H1 (cell line): ENCODE results near the gene ELFN1. TPM values are rescaled to one million over a fixed set of nuclear protein-coding genes. Genes with fewer than 3 reads are reported as not detected.

ENCODE experiments used
- HDAC2 ChIP-seq, 2 experiments: fragments of 300-600 bp in 1 of 2; sonication (generic) in 1 of 2; IDR thresholded peaks; 2 replicates each; pipeline ENCODE4 v1.6.1; 2011 to 2012; ENCODE audit warnings: low read depth in 2 of 2, low read length in 2 of 2, mild to moderate bottlenecking in 2 of 2, moderate library complexity in 2 of 2, borderline replicate concordance in 1 of 2, inconsistent platforms in 1 of 2
- SRF ChIP-seq: IDR thresholded peaks from 2 replicates; pipeline ENCODE4 v1.6.1; 2011; ENCODE audit warnings: mild to moderate bottlenecking, low read depth, low read length, moderate library complexity
- polyA plus RNA-seq, 7 experiments: library from polyadenylated mRNA; depleted of rRNA in 3 of 7; stranded (reverse) in 5 of 7; unstranded in 2 of 7; fragments of >200 nt in 5 of 7; fragments of 200-250 nt in 2 of 7; gene quantifications; 1 replicate in 5 of 7; 2 replicates in 1 of 7; 4 replicates in 1 of 7; pipeline versions ENCODE4 v1.2.1 to v1.2.3, GENCODE V29; 2011 to 2013; ENCODE audit warnings: missing spikeins in 2 of 7, mixed read lengths in 2 of 7
- total RNA-seq: library from RNA; stranded (reverse); fragmentation: NEBNext Ultra II Directional; extraction: Animal tissue kit (Norgen Biotek cat#: 25700); gene quantifications from 2 replicates; pipeline ENCODE4 v1.2.1, GENCODE V29; 2021

ELFN1 gene
- total and polyA plus RNA-seq, 2 of the 8 experiments (the other 6 are each of a cell fraction or from before 2014, with no cell fraction given), result 2.0 to 4.5 TPM

DNA sequence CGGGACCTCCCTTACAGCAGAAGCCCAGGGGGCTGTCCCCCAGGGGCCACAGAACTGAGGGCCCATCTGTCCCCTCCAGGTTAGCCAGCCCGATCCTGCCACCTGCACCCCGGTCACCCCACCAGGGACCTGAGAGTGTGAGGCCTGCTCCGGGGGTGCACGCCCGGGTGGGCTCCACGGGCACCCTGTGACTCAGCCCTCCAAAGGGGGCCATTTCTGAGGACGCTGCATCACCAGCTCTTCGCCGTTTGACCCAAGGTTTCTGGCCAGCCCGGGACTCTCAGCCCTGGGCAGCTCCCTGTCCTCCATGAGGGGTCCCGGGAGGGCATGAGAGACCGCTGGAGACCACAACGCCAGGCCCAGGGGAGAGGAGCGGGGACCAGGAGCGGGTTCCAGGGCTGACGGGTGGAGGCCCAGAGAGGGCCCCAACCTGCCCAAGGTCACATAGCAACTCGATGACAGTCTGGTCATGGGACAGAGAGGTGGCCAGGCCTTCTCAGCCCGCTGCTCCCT lies 79.3 kb downstream of the ELFN1 start (continued):
- TF ChIP-seq HDAC2 (IDR thresholded peaks at IDR 0.05; ENCODE audit: borderline replicate concordance in 1 of 2, low read depth in 2 of 2, low read length in 2 of 2) (no peak), SRF (no peak)
- TF ChIP-seq, all 59 proteins: peak for 0
